Vagina (tissue), 2 donors: ENCODE results near the gene POLR2J3. TPM values are rescaled to one million over a fixed set of nuclear protein-coding genes. Genes with fewer than 3 reads are reported as not detected.
"Not testable (repeated sequence)": the region's sequence is repeated elsewhere in the genome, so short reads cannot be mapped to it uniquely, and the experiment has no call there.

Source experiments
- DNase-seq, 2 donors: peaks; one replicate each; pipeline ENCODE4 v3.0.0-alpha.2; 2017; ENCODE audit errors: extremely low spot score in 2 of 2
- H3K27ac ChIP-seq: fragments of 200-600 bp; sonication (generic); one replicate; pipeline ENCODE4 v1.5.1; 2019
- H3K27me3 ChIP-seq: fragments of 200-600 bp; sonication (generic); one replicate; pipeline ENCODE4 v1.5.1; 2019
- H3K36me3 ChIP-seq, 2 donors: fragments of 200-600 bp; sonication (generic); one replicate each; pipeline ENCODE4 v1.5.1; 2017 to 2019
- H3K4me1 ChIP-seq: fragments of 200-600 bp; sonication (generic); one replicate; pipeline ENCODE4 v1.5.1; 2019
- H3K4me3 ChIP-seq, 2 donors: fragments of 200-600 bp; sonication (generic); 1 replicate in 1 of 2; 2 replicates in 1 of 2; pipeline ENCODE4 v1.5.1; 2016 to 2019
- H3K9me3 ChIP-seq: fragments of 200-600 bp; sonication (generic); one replicate; pipeline ENCODE4 v1.5.1; 2019
- CTCF ChIP-seq, 3 experiments: fragments of 450-650 bp in 2 of 3; fragments of 200-600 bp in 1 of 3; sonication (generic) in 1 of 3; IDR thresholded peaks; one replicate each; pipeline ENCODE4 v1.5.1; 2017 to 2019; ENCODE audit warnings: antibody characterized with exemption in 3 of 3, mild to moderate bottlenecking in 2 of 3, moderate library complexity in 2 of 3
- POLR2AphosphoS5 ChIP-seq, 2 donors: sonication (generic); formaldehyde crosslinking; IDR thresholded peaks; one replicate each; pipeline ENCODE4 v1.9.0; 2017; ENCODE audit warnings: antibody characterized with exemption in 2 of 2, mild to moderate bottlenecking in 2 of 2, low read depth in 1 of 2; ENCODE audit not compliant: insufficient read depth in 1 of 2
- intact Hi-C: fragments of 100-400 bp; cut with DNase I; formaldehyde crosslinking; loops from one replicate; pipeline ENCODE4 v1.15.1; 2023
- total RNA-seq: library from RNA; depleted of rRNA; stranded (reverse); fragments of >200 nt; gene quantifications from one replicate; pipeline ENCODE4 v1.2.3, GENCODE V29; 2016

The POLR2J3 gene
- 28.7 TPM for total RNA-seq

DNA sequence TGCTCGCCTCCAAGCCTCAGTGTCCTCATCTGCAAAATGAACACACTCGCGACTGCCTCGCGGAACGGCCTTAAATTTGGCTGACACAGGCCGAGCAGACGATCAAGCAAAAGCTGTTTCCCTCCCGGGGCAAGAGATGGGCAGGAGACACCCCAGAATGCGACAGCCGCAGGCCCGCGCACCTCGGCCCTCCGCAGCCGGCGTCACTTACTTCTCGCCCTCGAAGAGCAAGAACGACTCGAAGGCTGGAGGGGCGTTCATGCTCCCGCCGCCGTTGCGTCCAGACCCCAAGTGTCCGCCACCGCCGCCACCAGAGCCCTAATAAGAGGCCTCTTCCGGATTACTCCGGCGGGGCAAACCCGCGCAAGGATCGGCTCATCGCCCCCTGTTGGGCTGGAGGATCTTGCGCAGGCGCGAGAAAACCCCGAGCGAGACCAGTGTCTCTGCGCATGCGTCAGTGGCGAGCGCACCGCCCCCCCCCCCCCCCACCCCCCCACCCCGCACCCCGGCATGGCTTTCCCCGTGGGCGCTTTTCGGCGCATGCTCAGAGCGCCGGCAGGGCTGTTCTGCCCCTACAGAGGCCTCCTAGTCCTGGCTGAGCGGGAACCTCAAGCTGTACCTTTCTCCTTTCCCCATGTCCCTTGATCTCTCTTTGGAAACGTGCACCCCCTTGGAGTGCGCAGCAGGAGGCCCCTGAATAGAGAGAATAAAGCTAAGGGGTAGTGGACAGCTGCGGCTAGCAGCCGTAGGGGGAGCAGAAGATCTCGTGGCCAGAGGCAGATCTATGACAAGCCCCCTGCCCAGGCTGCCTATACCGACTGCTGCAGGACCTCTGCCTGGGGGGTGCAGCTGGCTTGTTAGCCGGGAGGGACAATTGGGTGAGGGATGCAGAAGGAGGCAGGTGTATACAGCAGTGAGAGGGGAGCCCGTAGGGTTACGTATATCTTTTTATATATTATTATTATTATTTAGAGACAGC lies at the start of gene POLR2J3:
Gene POLR2J3, minus strand, starts transcription at position 323 of the 979 bp plus-strand sequence. Its CDS starts 62 bp downstream, at position 261.
- H3K36me3 ChIP-seq, H3K4me1 ChIP-seq, H3K27me3 ChIP-seq, H3K9me3 ChIP-seq, intact Hi-C loops: not testable (repeated sequence)
- peak within 1 kb of the TSS; percentile 72 for H3K27ac ChIP-seq
- DNase-seq = peak; percentile 89 to 96
- H3K4me3 ChIP-seq = peak within 1 kb of the TSS; percentile 65 to 79
- TF ChIP-seq CTCF (IDR thresholded peaks at IDR 0.05) = peak in 1 of 3 experiments; percentile 81
- peak in 1 of 2 donors; percentile 38 for TF ChIP-seq POLR2AphosphoS5 (IDR thresholded peaks at IDR 0.05; ENCODE audit: insufficient read depth in 1 of 2, low read depth in 1 of 2)

DNA sequence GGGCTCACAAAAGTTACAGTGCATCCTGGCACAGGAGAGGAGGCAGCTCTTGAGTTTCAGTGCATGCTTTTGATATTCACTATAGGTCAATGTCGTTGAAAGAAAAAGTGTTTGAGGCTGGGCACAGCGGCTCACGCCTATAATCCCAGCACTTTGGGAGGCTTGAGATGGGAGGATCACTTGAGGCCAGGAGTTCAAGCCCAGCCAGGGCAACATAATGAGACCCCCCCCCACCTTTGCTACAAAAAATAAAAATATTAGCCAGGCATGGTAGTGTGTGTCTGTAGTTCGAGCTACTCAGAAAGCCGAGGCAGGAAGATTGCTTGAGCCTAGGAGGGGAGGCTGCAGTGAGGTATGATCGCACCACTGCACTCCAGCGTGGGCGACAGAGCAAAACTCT lies 45.7 kb upstream of the POLR2J3 start:
- H3K4me3 ChIP-seq, intact Hi-C loops, H3K9me3 ChIP-seq, H3K27me3 ChIP-seq, H3K27ac ChIP-seq, H3K36me3 ChIP-seq, H3K4me1 ChIP-seq: not testable (repeated sequence)
- DNase-seq = peak; percentile 16 to 67

GRCh38 chr7:102616507-102617125 lies 44.2 kb upstream of the POLR2J3 start, which contains the start of gene RASA4:
TSS of gene RASA4 (minus strand) at chr7:102616756. CDS start at chr7:102616689, 67 bp downstream.
- H3K4me1 ChIP-seq, H3K27me3 ChIP-seq, H3K36me3 ChIP-seq, intact Hi-C loops, H3K9me3 ChIP-seq: not testable (repeated sequence)
- DNase-seq = peak; percentile 52 to 77
- peak within 1 kb of the TSS; percentile 74 for H3K27ac ChIP-seq
- H3K4me3 ChIP-seq = peak within 1 kb of the TSS; percentile 47 to 52

- H3K4me1 ChIP-seq, H3K4me3 ChIP-seq, H3K27me3 ChIP-seq, H3K36me3 ChIP-seq, H3K9me3 ChIP-seq, H3K27ac ChIP-seq, intact Hi-C loops, DNase-seq: not testable (repeated sequence)
Observed at GRCh38 chr7:102615930-102616329, 43.5 kb upstream of the POLR2J3 start.

DNA sequence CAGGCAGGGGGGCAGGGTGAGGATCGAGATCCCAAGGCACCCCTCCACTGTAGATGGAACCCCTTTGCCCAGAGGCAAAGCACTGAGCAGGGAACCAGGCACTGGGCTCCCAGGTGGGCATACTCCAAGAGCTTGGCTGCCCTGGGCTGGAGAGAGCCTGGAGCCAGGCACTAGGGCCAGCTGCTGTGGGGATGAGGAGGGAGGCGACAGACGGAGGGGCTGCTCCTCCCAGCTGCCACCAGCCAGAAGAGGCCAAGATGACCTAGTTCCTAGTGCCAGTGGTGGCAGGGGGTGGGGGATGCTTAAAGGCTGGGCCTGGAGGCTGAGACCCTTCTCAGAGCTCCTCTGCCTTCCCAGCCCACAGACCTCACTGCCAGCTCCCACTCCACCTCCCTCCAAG lies 42.5 kb upstream of the POLR2J3 start:
- intact Hi-C loops, H3K9me3 ChIP-seq, H3K36me3 ChIP-seq, DNase-seq, H3K4me3 ChIP-seq, H3K27ac ChIP-seq, H3K27me3 ChIP-seq, H3K4me1 ChIP-seq: not testable (repeated sequence)

DNA sequence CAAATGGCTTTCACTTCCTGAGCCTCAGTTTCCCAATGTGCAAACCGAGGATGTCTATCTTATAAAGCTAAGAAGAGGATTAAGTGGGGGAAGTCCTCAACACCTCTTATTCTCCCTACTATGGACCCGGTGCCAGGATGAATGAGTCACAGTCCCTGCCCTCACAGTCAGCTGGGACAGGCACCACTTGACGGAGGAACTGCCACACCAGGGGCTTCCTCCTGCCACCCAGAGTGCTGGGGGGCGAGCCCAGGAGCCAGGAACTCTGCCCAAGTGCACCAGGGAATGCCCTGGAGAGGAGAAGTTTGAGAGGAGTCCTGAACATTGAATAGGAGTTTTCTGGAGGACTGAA lies 41.9 kb upstream of the POLR2J3 start:
- intact Hi-C loops = not testable (repeated sequence)

DNA sequence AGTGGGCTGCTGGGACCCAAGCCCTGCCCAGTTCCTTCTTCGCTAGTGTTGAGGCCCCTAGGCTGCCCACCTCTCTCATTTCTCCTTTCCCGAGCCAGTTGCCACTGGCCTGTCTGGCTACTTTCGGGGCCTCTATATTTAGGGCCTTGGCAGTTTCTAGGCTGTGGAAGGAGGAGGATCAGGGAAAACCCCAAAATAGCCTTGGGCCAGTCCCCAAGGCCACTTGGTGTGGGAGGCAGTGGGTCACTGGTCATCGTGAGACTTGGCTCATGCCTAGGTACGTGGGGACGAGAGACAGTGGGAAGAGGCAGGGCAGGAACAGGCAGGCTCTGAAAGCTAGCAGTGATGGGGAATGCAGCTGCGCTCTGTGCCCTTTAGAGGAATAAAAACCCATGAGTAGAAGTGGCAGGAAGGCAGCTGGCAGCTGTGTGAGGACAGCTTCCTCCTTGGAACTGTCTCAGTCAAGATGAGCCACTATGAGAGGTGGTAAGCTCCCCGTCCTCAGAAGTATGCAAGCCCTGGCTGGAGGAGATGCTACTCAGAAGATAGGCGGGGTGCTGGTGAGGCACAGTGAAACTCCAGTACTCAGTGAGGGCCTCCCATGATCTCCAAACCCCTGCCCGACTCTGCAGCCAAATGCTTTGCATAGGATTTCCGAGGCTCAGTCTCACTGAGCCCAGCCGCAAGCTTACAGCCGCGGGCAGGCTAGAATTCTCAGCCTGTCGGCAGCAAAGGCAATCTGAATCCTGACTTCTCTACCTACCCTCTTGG lies 41.4 kb upstream of the POLR2J3 start:
- H3K4me3 ChIP-seq, intact Hi-C loops, H3K4me1 ChIP-seq, H3K27me3 ChIP-seq, DNase-seq, H3K9me3 ChIP-seq, H3K36me3 ChIP-seq: not testable (repeated sequence)
- peak overlapping the region; percentile 33 for H3K27ac ChIP-seq

More for the DNA sequence above, 41.9 kb upstream of the POLR2J3 start:
- H3K27ac ChIP-seq, DNase-seq, H3K27me3 ChIP-seq, H3K36me3 ChIP-seq, H3K4me3 ChIP-seq, H3K4me1 ChIP-seq, H3K9me3 ChIP-seq: not testable (repeated sequence)

DNA sequence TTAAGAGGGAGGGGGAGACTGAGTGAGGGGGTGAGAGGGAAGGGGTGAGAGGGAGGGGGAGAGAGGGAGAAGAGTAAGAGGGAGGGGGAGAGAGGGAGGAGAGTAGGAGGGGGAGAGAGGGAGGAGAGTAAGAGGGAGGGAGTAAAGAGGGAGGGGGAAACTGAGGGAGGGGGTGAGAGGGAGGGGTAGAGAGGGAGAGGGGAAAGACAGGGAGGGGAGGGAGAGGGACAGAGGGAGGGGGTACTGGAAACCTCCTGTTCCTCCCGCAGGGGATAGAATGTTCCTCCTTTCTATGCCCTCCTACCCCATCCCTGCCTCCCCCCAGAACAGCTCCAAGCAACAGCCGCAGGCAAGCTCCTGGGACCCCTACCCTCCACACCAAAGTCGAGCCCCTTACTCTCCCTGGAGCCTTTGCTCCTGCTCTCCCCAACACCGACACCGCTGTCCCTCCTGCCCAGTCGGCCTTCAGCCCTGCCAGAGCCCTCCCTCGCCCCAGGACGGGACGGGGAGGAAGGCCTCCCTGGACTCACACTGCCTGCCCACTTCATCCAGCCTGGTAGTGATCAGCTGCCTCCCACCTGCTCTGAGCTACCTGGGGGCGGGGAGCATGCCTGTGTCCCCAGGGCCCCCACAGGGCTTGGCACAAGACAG lies 39.4 kb upstream of the POLR2J3 start:
- H3K36me3 ChIP-seq, H3K4me1 ChIP-seq, intact Hi-C loops, H3K4me3 ChIP-seq, H3K27me3 ChIP-seq, H3K9me3 ChIP-seq: not testable (repeated sequence)
- peak; percentile 64 to 74 for DNase-seq
- H3K27ac ChIP-seq = peak overlapping the region; percentile 73

DNA sequence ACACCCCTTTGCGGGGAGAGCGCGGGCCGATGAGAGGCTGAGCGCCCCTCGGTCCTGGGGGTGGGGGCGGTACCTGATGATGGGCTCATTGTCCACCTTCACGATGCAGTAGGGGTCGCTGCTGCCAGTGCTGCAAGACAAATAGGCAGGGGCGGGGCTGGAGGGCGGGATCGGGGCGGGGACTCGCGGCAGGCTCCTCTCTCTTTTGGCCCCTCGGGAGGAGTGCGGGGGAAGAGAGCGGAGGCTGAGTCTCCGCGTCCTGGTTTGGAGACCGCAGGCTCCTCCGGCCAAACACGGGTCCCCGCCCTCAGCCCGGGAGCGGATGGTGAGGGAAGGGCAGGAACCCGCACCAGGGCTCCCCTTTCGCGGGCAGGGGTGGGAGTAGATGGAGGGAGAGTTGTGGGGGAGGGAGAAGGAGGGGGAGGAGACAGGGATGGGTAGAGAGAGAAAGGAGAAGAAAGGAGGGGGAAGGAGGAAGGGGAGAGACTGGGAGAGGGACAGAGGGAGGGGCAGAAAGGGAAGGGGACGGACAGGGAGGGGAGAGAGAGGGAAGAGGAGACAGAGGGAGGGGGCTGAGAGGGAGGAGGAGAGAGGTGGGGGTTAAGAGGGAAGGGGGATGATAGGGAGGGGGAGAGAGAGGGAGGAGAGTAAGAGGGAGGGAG lies 38.8 kb upstream of the POLR2J3 start:
- H3K9me3 ChIP-seq, H3K4me3 ChIP-seq, H3K4me1 ChIP-seq, H3K27ac ChIP-seq, H3K36me3 ChIP-seq, DNase-seq, intact Hi-C loops, H3K27me3 ChIP-seq: not testable (repeated sequence)

DNA sequence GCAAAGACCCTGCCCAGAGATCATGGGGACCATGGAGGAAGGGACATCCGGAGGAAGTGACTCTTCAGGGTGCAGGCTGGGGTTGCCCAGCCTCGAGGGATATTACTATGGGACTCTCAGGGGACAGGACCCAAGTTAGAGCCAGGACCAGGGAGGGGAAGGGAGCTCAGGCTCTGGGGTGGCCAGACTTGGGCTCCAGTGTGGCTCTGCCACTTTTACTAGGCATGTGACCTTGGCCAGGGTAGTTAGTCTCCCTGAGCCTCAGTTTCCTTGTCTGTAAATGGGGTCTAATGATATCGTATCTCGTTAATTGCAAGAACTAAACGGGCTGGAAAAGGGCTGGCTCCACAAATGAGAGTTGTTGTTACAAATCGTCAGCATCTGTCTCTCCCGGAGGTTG lies 38.1 kb upstream of the POLR2J3 start:
- DNase-seq, H3K9me3 ChIP-seq, H3K4me1 ChIP-seq, H3K4me3 ChIP-seq, intact Hi-C loops, H3K27me3 ChIP-seq, H3K27ac ChIP-seq, H3K36me3 ChIP-seq: not testable (repeated sequence)

DNA sequence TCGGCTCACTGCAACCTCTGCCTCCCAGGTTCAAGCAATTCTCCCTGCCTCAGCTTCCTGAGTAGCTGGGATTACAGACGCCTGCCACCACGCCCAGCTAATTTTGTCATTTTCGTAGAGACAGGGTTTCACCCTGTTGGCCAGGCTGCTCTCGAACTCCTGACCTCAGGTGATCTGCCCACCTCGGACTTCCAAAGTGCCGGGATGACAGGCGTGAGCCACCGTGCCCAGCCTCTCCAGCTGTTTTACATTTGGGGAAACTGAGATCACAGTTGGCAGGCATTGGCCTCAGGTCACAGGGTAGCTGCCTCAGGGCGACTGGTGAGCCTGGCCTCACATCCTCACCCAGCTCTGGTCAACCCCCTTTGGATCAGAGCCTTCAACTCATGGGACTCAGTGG lies 37.4 kb upstream of the POLR2J3 start:
- H3K27ac ChIP-seq, H3K36me3 ChIP-seq, DNase-seq, H3K27me3 ChIP-seq, intact Hi-C loops, H3K4me3 ChIP-seq, H3K4me1 ChIP-seq, H3K9me3 ChIP-seq: not testable (repeated sequence)
